Mesodermal cell (in vitro differentiated cells): ENCODE data around the gene IGF1R.

Source experiments
- H3K27ac ChIP-seq: 2 replicates; pipeline ENCODE4 v1.7.0; 2013; ENCODE audit warnings: mild to moderate bottlenecking, low read depth, low read length, moderate library complexity; ENCODE audit not compliant: severe bottlenecking
- H3K36me3 ChIP-seq: 2 replicates; pipeline ENCODE4 v1.7.1; 2013; ENCODE audit warnings: mild to moderate bottlenecking, low read length, moderate library complexity; ENCODE audit not compliant: control insufficient read depth, insufficient read depth
- H3K4me1 ChIP-seq: one replicate; pipeline ENCODE4 v1.7.1; 2013; ENCODE audit warnings: mild to moderate bottlenecking, low read length; ENCODE audit not compliant: insufficient read depth, control insufficient read depth, poor library complexity, severe bottlenecking
- H3K4me3 ChIP-seq: 2 replicates; pipeline ENCODE4 v1.7.0; 2013; ENCODE audit warnings: low read length, control low read depth, mild to moderate bottlenecking; ENCODE audit not compliant: insufficient read depth, poor library complexity, severe bottlenecking; ENCODE audit errors: extremely low read depth
- H3K9me3 ChIP-seq: 2 replicates; pipeline ENCODE4 v1.7.1; 2013; ENCODE audit warnings: mild to moderate bottlenecking, low read length, moderate library complexity; ENCODE audit not compliant: control insufficient read depth
- WGBS, 2 experiments: methylation state at CpG; one replicate each; pipeline ENCODE4 v1.1.5; 2013; ENCODE audit warnings: missing lambda C conversion rate in 2 of 2; ENCODE audit not compliant: insufficient coverage in 2 of 2; 5-methylcytosine and 5-hydroxymethylcytosine counted together

Gene IGF1R

DNA sequence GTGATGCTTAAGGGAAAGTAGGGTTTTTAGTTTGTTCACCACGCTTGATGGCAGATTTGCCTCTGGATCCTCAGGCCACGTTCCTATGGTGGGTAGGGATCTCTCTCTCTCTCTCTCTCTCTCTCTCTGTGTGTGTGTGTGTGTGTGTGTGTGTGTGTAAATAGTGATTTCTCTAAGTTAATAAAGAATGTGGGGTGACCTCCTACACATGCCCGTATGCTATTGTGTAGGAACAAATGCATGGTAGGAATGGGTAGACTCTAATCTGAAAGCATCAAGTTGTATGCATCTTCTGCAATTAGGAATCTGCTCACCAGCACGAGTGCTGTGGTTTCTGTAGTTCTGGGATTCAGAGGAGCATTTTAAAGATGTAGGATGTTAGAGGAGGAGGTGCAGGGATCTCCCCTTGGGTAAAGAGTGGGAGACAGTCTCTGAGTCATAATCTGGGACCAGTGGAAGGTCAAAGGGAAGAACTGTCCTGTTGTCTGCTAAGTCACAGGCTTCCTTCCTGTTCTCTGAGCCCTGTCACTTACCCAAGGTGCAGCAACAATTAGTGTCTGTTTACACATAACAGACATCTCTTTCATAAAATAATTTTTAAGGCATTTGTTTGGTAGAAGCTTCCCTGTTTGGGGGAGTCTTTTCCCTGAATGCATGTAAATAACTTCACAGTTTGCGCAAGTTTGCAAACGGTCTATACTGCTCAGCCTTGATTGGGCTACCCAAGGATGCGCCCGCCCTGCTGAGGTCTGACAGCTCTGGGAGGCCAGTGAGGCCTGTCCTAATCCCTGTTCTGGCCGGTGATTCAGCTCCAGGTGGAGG, 139.8 kb downstream of the IGF1R start:
- H3K36me3 ChIP-seq: no peaks in the 10 kb centered on the region
- H3K4me1 ChIP-seq: peaks cover 61% of the 10 kb centered on the region
- H3K27ac ChIP-seq: peak overlapping the region; percentile 52
- no peak overlapping the region for H3K4me3 ChIP-seq
- WGBS, 2 experiments: 70 to 71% methylated on average over 7 of the region's 9 CpGs
- no peaks in the 10 kb centered on the region for H3K9me3 ChIP-seq

- Histone ChIP-seq H3K27ac (peak overlapping the region; percentile 52), H3K9me3 (no peaks in the 10 kb centered on the region), H3K36me3 (no peaks in the 10 kb centered on the region), H3K4me3 (no peak overlapping the region), H3K4me1 (peaks cover 68% of the 10 kb centered on the region)
- no CpG with 5 or more reads among the region's 4 CpGs for WGBS, 2 experiments
Measured at GRCh38 chr15:98789020-98789419, 140.7 kb downstream of the IGF1R start.

GRCh38 chr15:98790270-98790669, 141.9 kb downstream of the IGF1R start:
- Histone ChIP-seq H3K9me3 (no peaks in the 10 kb centered on the region), H3K4me1 (peaks cover 76% of the 10 kb centered on the region)

GRCh38 chr15:98791046-98791701, 142.8 kb downstream of the IGF1R start:
- H3K4me3 ChIP-seq: no peak overlapping the region
- peaks cover 67% of the 10 kb centered on the region for H3K4me1 ChIP-seq
- no peak overlapping the region for H3K27ac ChIP-seq
- H3K9me3 ChIP-seq: no peaks in the 10 kb centered on the region
- H3K36me3 ChIP-seq: no peaks in the 10 kb centered on the region
- 82 to 100% methylated on average over 2 of the region's 2 CpGs for WGBS, 2 experiments

More at GRCh38 chr15:98790270-98790669, 141.9 kb downstream of the IGF1R start:
- no peak overlapping the region for H3K4me3 ChIP-seq
- H3K36me3 ChIP-seq: no peaks in the 10 kb centered on the region
- WGBS, 2 experiments: 89 to 94% methylated on average over 2 to 5 of the region's 5 CpGs
- H3K27ac ChIP-seq: no peak overlapping the region

- Histone ChIP-seq H3K27ac (no peak overlapping the region), H3K36me3 (no peaks in the 10 kb centered on the region), H3K4me1 (peaks cover 58% of the 10 kb centered on the region), H3K9me3 (no peaks in the 10 kb centered on the region), H3K4me3 (no peak overlapping the region)
Measured at GRCh38 chr15:98792117-98792516, 143.8 kb downstream of the IGF1R start.

DNA sequence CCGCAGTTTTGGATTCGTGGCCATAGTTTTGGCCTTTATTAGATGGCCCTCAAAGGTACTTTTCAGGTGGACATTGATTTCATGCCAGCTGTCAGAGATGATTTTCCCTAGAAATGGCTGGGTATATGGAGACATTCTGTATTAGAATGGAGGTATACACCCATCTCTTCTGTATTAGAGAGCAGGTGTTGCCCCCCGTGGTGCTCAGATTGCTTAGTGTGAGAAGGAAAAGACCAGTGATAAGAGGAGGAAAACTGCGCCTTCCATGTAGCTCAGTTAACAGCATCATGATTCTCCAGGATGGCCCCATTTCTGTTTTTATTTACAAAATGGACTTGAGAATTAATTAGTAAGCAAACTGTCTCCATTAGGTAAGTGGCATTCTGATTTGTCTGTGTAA, 145.9 kb downstream of the IGF1R start:
- Histone ChIP-seq H3K36me3 (no peaks in the 10 kb centered on the region), H3K4me3 (no peak overlapping the region), H3K27ac (no peak overlapping the region), H3K9me3 (no peaks in the 10 kb centered on the region), H3K4me1 (peaks cover 49% of the 10 kb centered on the region)
- WGBS, 2 experiments: 95 to 100% methylated on average over 3 to 4 of the region's 4 CpGs

- Histone ChIP-seq H3K4me3 (no peak overlapping the region), H3K4me1 (peaks cover 48% of the 10 kb centered on the region), H3K27ac (no peak overlapping the region), H3K9me3 (no peaks in the 10 kb centered on the region), H3K36me3 (no peaks in the 10 kb centered on the region)
- WGBS, 2 experiments: 50% methylated on average over 1 of the region's 3 CpGs
Measured at GRCh38 chr15:98794748-98795147, 146.4 kb downstream of the IGF1R start.

GRCh38 chr15:98795980-98796379, 147.6 kb downstream of the IGF1R start:
- Histone ChIP-seq H3K4me3 (no peak overlapping the region), H3K36me3 (no peaks in the 10 kb centered on the region), H3K27ac (no peak overlapping the region), H3K9me3 (no peaks in the 10 kb centered on the region), H3K4me1 (peaks cover 52% of the 10 kb centered on the region)
- WGBS, 2 experiments: 78 to 80% methylated on average over 10 of the region's 10 CpGs

GRCh38 chr15:98796685-98797357, 148.5 kb downstream of the IGF1R start:
- H3K4me1 ChIP-seq: peaks cover 57% of the 10 kb centered on the region
- H3K27ac ChIP-seq: no peak overlapping the region
- H3K4me3 ChIP-seq: no peak overlapping the region
- H3K9me3 ChIP-seq: no peaks in the 10 kb centered on the region
- no peaks in the 10 kb centered on the region for H3K36me3 ChIP-seq
- WGBS, 2 experiments: 87% methylated on average over 9 to 10 of the region's 12 CpGs

GRCh38 chr15:98798375-98798893, 150.1 kb downstream of the IGF1R start:
- no peaks in the 10 kb centered on the region for H3K9me3 ChIP-seq
- peaks cover 63% of the 10 kb centered on the region for H3K4me1 ChIP-seq
- no peak overlapping the region for H3K4me3 ChIP-seq
- H3K27ac ChIP-seq: no peak overlapping the region
- H3K36me3 ChIP-seq: no peaks in the 10 kb centered on the region
- WGBS, 2 experiments: 88 to 91% methylated on average over 5 to 6 of the region's 6 CpGs
